ACC112 (cell line): ENCODE data around the gene SPG11.

Experiments used
- H2AFZ ChIP-seq: fragments of 200-600 bp; sonication (generic); one replicate; pipeline ENCODE4 v1.6.0; 2017; ENCODE audit warnings: antibody characterized with exemption, low read length; ENCODE audit not compliant: unreplicated experiment
- H3K27ac ChIP-seq: fragments of 200-600 bp; sonication (generic); 2 replicates; pipeline ENCODE4 v1.5.1; 2014; ENCODE audit warnings: low read depth, mild to moderate bottlenecking, antibody characterized with exemption, low read length, moderate library complexity
- H3K27me3 ChIP-seq: fragments of 200-600 bp; sonication (generic); 2 replicates; pipeline ENCODE4 v1.6.1; 2014; ENCODE audit warnings: mild to moderate bottlenecking, antibody characterized with exemption, low read length, moderate library complexity, mixed read lengths; ENCODE audit not compliant: insufficient read depth
- H3K36me3 ChIP-seq: fragments of 200-600 bp; sonication (generic); 2 replicates; pipeline ENCODE4 v1.6.1; 2016; ENCODE audit warnings: mild to moderate bottlenecking, antibody characterized with exemption, low read length, moderate library complexity, mixed read lengths; ENCODE audit not compliant: insufficient read depth
- H3K4me1 ChIP-seq: fragments of 200-600 bp; sonication (generic); one replicate; pipeline ENCODE4 v1.6.1; 2016; ENCODE audit warnings: low read length, mixed read lengths; ENCODE audit not compliant: insufficient read depth, unreplicated experiment, control insufficient read depth
- H3K4me3 ChIP-seq: fragments of 200-600 bp; sonication (generic); 2 replicates; pipeline ENCODE4 v1.5.1; 2014; ENCODE audit warnings: mild to moderate bottlenecking, low read depth, low read length
- H3K79me2 ChIP-seq: fragments of 200-600 bp; sonication (generic); one replicate; pipeline ENCODE4 v1.6.0; 2016; ENCODE audit warnings: low read length; ENCODE audit not compliant: control insufficient read depth, unreplicated experiment, insufficient read depth

SPG11 gene

DNA sequence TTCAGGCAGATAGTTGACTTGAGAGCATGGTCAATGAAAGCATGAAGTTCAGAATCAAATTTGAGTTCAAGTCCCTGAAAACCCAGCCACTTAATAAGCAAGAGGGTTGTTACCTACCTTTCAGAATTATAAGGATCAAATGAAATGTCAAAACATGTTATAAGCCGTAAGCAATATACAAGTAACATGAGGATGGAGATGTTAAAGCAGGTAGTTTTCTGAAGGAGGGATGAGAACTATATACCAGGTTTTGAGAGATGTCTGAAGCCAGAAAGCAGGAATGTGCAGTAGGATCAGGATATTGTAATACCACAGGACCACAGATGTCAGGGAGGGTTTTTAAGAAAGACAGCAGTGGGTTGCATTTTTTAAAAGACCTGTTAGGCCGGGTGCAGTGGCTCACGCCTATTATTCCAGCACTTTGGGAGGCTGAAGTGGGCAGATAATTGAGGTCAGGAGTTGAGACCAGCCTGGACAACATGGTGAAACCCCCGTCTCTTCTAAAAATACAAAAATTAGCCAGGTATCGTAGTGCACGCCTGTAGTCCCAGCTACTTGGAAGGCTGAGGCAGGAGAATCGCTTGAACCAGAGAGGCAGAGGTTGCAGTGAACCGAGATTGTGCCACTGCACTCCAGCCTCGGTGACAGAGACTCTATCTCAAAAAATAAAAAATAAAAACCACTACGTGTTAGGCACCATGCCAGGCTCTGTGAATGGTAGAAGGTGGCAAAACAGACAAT, 133.4 kb downstream of the SPG11 start:
- Histone ChIP-seq H3K27ac (no peak overlapping the region), H3K4me3 (no peak overlapping the region), H3K4me1 (peaks cover 5% of the 10 kb centered on the region), H2AFZ (no peak overlapping the region), H3K79me2 (peaks cover 5% of the 10 kb centered on the region), H3K27me3 (no peaks in the 10 kb centered on the region), H3K36me3 (peaks cover 15% of the 10 kb centered on the region)

DNA sequence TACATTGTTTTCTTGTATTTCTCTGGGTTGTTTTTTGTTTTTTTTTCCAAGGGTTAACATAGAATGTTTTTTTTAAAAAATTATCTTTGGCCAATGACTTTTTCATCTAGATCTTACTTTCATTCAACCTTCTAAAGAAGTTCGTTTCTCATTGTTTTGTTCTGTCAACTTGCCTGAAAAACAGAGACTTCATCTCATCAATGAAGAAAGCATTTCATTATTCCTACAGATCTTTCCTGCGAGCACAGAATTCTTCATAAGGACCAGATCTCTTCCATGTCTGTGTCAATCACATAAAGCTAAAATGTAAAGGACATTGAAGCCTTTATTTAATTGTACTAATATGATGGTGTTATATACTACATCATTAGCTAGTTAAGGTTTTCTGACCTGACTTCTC, 136.2 kb downstream of the SPG11 start:
- Histone ChIP-seq H3K4me3 (no peak overlapping the region), H3K36me3 (peaks cover 27% of the 10 kb centered on the region)

DNA sequence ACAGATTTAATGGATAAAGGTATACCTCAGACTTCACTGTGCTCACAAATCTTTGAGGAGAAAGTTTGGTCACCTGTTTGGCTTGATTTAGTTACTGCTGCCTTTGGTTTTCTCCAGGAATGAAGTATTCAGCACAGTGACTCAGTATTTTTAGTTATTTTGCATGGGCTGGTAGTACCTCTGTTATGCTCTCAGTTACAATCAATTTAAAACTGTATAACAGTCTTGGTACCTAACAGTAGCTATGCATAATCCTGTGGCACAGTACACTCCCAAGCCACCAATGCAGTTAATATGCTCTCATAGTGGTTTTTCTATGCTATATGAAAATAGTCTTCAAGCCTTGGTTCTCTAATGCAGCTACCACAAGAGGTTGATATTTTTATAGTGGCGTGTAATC, 138.4 kb downstream of the SPG11 start:
- H3K27me3 ChIP-seq, result no peaks in the 10 kb centered on the region
- no peak overlapping the region for H2AFZ ChIP-seq
- H3K4me1 ChIP-seq, result no peaks in the 10 kb centered on the region
- peaks cover 27% of the 10 kb centered on the region for H3K36me3 ChIP-seq
- H3K79me2 ChIP-seq, result peaks cover 4% of the 10 kb centered on the region
- H3K27ac ChIP-seq, result no peak overlapping the region
- no peak overlapping the region for H3K4me3 ChIP-seq

More for the DNA sequence above, 136.2 kb downstream of the SPG11 start:
- no peaks in the 10 kb centered on the region for H3K4me1 ChIP-seq
- no peaks in the 10 kb centered on the region for H3K27me3 ChIP-seq
- H3K79me2 ChIP-seq, result peaks cover 4% of the 10 kb centered on the region
- H3K27ac ChIP-seq, result no peak overlapping the region
- no peak overlapping the region for H2AFZ ChIP-seq

DNA sequence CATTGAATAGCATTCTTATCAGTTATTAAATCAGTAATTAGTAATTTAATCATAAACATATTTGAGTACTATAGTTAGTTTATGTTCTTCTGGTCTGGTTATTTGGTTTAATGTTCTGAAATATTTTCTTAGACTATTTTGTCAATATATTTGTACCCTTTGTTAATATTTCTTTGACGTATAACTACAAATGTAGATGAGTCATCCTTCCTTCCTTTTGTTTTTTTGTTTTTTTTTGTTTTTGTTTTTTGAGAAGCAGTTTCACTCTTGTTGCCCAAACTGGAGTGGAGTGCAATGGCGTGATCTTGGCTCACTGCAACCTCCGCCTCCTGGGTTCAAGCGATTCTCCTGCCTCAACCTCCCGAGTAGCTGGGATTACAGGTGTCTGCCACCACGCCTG, 143.9 kb downstream of the SPG11 start:
- no peak overlapping the region for H2AFZ ChIP-seq
- peak overlapping the region; percentile 56 for H3K27ac ChIP-seq
- no peak overlapping the region for H3K4me3 ChIP-seq
- H3K4me1 ChIP-seq, result peaks cover 4% of the 10 kb centered on the region
- peaks cover 8% of the 10 kb centered on the region for H3K79me2 ChIP-seq
- no peaks in the 10 kb centered on the region for H3K27me3 ChIP-seq
- peaks cover 15% of the 10 kb centered on the region for H3K36me3 ChIP-seq

DNA sequence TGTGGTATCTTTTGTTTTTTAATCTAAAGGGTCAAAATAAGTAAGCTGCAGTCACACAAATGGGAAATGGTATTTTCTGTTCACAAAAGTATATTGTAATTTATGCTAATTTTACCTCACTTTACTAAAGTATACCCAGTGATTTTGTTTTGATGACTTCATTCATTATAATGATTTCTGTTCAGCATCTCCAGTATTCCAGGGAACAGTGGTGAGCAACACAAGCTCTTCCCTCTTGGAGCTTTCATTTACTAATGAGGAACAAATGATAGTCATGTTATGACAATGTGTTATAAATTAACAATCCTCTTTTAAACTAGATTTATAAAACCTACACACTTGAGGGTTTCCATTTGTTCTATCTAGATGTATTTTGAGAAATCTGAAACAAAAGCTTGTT, 147.0 kb downstream of the SPG11 start:
- H3K36me3 ChIP-seq, result peaks cover 7% of the 10 kb centered on the region; the same call in 1 of the 2 replicates
- H3K4me1 ChIP-seq, result peaks cover 4% of the 10 kb centered on the region
- H2AFZ ChIP-seq, result no peak overlapping the region
- H3K79me2 ChIP-seq, result peaks cover 4% of the 10 kb centered on the region
- H3K27me3 ChIP-seq, result no peaks in the 10 kb centered on the region
- no peak overlapping the region for H3K4me3 ChIP-seq
- no peak overlapping the region for H3K27ac ChIP-seq
